ENCODE measurements around the gene VSIG10. TPM values are rescaled to one million over a fixed set of nuclear protein-coding genes. Genes with fewer than 3 reads are reported as not detected.
"Not testable (repeated sequence)": the region's sequence is repeated elsewhere in the genome, so short reads cannot be mapped to it uniquely, and the experiment has no call there.

Gene VSIG10
- total RNA-seq, 1 donor from 2014 or later = 5.3 TPM

DNA sequence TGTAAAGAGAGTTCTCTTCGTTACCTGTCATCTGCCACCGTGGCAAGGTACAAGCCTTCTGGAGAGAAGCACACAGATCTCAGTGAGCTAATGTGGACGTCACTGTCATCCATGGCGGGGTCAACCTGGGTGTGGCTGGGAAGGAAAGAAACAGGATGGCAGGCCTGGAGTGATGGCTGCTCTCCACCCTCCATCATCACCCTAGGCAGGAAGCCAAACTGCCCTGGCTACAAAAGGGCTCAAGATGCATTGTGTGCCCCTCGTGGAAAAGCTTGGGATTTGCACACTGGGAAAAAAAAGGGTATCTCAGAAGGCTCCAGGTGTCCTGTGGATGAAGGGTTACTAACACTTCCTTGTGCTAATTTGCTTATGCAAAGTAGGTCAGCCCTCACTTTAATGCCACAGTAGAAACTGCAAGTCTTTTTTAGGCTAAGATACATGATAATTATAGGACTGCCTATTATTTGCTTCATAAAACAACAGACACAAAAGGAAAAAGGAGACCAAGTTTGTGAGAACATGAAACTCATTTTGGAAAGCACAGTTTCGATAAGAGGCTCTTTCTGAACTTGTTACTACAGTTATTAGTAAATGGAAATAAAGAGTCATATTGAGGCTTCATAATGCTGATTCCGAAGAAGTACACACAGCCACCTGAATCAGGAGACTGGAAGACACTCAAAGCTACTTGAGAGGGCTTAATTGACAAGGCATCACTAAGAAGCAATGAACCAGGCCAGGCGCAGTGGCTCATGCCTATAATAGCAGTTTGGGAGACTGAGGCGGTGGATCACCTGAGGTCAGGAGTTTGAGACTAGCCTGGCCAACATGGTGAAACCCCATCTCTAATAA is 68.4 kb downstream of the VSIG10 start:
- DNase-seq (ENCODE audit: low read depth) = peak; percentile 33

DNA sequence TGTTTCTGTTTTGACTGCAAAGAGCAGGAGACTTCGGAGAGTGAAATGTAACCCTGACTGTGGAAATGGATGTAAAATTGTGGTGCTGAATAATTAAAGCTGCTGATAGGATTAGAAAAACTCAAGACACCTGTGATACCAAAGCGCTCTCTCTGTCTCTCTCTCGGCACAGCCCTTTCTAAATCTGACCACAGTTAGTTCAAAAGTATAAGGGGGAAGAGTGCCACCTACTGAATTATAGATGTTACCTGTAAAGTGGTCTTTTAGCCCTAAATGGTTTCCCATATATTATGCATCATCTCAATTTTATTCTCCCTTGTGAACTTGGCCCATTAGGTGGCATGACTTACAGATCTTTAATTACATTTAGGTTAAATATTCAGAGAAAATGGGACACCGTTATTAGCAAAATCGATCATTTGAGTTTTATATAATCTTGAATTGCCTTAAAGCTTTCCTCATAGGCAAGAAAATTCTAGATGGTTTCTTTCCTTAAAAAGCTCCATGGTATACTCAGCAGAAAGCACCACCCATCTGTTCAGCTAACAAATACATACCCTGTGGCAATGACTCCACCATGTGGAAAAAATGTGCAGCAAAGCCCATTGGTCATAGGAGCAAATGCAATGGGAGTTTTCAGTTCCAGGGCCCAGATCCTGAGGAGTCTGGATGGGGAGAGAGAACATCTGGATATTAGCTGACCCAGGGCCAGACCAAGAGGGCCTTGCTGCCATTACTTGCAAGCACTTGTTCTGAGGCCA is 69.2 kb downstream of the VSIG10 start:
- peak; percentile 36 for DNase-seq (ENCODE audit: low read depth)

DNA sequence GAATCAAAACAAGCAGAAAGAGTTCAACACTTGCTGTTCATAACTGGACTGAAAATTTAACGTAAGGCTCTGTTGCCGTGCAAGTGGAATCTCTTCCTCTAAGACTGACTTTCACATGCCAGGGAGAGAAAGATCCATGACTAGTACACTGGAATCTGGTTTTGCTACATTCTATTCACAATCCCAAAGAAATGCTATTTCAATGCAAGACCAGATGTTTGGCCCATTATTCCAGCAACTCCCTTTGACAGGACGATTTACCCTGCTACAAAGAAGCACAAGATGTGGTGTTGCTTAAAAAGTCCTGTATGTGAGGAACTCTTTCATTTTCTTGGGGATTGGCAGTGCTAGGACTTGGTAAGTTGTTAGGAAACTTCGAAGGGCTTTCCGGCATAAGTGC is 69.9 kb downstream of the VSIG10 start:
- no peak for DNase-seq (ENCODE audit: low read depth)

DNA sequence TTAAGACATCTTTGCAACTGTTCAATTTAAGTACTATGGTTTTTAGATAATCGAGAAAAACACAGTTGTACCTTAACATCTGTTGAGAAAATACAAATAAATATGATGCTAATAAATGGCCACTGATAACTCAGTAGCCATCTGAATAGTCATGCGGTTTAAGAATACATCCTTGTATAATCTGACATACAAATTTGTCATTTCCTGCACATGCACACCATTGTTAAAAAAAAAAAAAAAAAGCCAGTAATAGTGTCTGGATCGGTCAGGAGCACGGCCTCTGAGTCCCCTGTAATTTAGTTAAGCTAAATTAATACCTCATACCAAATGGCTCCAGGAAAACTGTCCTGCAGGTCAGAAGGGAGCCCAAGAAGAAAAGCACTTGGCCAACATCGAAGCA is 70.5 kb downstream of the VSIG10 start:
- DNase-seq (ENCODE audit: low read depth) = no peak

DNA sequence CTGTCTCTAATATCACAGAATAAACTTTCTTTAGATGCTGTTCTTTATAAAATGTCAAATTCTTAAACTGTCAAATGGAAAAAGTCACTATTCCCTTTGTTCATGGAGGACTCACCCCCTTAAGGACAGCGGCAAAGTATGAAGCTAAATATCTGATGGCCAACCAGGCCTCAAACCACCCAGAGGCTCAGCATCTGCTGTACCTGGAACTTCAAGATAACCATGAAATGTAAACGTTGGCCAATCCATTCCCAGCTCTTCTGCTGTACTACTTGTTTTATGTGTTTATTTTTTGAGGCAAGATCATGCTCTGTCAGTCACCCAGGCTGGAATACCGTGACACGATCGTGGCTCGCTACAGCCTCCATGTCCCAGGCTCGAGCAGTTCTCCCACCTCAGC is 71.6 kb downstream of the VSIG10 start:
- no peak for DNase-seq (ENCODE audit: low read depth)

DNA sequence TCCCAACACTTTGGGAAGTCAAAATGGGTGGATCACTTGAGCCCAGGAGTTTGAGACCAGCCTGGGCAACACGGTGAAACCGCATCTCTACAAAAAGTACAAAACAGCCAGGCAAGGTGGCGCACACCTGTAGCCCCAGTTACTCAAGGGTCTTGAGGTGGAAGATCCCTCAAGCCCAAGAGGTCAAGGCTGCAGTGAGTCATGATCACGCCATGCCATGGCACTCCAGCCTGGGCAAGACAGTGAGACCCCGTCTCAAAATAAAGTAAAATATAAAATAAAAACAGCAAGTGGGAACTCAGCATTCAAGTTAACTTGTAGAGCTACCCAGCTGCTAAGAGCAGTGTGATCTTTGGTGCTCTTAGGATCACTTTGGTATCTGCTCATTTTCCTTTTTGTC is 74.6 kb downstream of the VSIG10 start:
- no peak for DNase-seq (ENCODE audit: low read depth)

DNA sequence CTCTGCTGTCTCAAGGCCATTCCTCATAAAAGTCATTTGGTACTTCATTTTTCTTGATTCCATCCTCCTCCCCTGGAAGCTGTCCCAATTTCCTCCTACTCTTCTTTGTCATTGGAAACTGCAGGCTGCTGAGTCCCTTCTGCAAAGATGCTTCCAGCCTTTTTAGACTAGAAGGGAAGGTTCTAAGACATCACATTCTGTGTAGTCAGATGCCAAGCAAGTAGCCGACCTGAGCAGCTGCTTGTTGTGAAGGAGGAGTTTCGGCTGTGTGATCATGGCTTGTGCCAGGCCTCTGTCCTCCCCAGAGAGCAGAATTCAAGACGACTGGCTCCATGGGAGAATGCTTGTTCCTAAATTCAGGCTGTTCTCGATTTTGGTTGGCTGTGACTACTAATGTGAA is 78.6 kb downstream of the VSIG10 start:
- DNase-seq (ENCODE audit: low read depth) = no peak

DNA sequence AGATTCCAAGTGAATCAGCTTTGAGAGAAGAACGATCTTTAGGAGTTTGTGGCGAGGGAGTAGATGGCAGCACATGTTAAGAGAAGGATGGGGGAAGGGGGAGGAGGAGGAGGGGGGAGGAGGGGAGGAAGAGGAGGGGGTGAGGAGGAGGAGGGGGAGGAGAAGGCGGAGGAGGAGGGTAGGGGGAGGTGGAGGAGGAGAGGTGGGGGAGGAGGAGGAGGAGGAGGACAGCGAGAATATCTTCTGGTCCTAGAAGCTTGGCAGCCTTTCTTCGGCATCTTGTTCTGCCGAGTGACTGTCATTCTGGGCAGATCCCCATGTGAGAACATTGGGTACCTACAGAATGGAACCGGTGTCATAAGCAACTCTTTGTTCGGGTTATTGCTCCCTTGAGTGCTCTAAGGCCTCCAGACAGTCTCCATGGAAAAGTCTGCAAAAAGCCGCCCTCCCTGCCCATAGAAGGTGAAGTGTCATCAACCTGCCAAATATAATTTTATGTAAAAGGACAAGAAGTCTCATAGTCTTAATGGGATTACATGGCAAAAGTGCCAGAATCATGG is 80.4 kb downstream of the VSIG10 start:
- no peak for DNase-seq (ENCODE audit: low read depth)

DNA sequence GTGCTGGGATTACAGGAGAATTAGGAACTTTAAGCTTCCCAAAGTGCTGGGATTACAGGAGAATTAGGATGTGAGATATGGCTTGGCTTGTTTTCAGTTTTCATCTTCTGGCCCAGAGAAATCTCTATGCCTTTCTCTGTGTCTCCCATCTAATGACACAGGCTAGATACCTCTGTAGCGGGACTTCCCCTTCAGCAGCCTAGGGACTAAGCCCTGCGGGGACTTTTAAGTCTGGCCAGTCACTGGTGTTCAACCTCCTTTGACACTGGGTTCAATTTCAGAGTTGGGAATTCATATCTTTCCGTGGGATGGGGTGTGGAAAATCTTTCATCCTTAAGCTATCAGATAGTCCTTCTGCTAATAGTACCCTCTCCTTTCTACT is 81.1 kb downstream of the VSIG10 start:
- DNase-seq (ENCODE audit: low read depth) = no peak

DNA sequence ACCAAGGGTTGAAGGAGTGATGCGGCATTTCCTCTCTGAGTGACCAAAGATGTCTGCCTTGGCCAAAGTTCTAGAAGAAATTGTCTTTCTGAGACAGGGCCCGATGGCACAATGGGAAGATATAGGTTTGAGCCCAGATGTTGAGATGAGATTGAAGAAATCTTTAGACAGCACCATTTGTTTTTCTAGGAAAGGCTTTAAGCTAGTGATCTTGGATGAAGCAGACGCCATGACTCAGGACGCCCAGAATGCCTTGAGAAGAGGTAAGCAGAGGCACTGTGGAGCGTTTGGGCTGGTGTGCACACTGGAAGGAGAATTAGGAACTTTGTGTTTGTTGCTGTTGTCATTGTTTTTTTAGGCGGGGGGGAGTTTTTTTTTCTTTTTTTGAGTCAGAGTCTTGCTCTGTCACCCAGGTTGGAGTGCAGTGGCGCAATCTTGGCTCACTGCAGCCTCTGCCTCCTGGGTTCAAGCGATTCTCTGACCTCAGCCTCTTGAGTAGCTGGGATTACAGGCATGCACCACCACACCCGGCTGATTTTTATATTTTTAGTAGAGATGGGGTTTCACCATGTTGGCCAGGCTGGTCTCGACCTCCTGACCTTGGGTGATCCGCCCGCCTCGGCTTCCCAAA is 81.6 kb downstream of the VSIG10 start:
- DNase-seq (ENCODE audit: low read depth) = not testable (repeated sequence)

DNA sequence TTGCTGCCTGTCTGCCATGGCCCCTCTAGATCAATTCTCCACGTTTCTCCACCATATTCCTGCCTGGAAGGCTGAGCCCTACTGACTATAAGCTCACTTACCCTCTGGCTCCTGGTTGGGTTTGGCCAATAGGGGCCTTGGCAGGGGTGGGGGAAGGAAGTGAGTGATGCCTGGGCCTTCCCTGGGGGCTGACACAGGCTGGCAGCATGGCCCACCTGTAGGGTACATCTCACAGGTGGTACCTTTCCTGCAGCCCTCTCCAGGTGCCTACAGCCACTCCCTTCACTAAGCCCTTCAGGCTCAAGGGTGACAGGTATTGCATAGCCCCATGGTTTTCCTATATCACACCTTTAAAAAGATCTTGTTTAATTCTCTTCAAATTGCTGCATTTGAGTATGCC is 83.8 kb downstream of the VSIG10 start:
- no peak for DNase-seq (ENCODE audit: low read depth)

DNA sequence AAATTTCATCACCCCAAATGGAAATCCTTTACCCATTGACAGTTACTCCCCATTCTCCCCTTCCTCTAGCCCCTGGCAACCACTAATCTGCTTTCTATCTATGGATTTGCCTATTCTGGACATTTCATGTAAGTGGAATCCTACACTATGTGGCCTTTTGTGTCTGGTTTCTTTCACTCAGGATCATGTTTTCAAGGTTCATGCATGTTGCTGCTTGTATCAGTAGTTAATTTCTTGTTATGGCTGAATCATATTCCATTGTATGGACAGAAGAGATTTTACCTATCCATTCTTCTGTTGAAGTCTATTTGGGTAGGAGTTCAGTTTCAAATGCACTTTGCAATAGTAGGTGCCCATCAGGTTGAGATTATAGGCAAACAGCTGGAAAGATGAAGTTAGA is 85.9 kb downstream of the VSIG10 start:
- no peak for DNase-seq (ENCODE audit: low read depth)

DNA sequence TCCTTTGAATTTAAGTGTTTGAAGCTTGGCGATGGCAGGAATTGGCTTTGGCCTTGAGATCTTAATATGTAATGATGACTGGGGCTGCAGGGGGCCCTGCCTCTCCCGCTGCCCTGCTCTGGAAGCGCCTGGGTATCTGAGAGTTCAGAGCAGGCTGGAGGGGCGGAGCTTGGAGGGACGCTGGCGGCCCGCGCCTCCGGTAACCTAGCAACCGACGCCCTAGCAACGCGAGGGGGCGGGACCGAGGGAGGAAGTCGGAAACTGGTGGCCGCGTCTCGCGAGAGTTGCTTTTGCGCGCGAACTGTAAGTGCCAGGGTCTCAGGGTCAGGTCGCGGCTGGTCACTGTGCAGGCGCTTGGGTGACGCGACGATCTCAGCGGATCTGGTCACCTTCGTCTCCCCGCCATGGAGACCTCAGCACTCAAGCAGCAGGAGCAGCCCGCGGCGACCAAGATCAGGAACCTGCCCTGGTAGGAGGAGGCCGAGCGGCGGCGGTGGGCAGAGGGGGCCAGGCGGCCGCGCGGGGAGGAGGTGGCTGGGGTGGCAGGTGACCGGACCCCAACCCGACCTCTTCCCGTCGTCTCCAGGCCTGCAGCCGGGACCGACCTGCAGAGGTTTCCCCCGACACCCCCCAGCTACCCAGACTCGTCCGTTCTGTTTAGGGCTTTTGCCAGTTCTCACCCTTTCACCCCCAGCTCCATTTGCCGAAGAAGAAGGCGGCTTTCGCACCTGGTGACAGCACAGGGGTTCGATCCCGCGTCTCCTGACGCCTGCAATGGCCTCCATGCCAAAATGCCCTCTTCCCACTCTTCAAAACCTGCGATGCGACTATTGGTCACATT is 87.2 kb downstream of the VSIG10 start, which contains the start of gene RFC5:
RFC5 (plus strand) TSS at position 280 of the 841 bp plus-strand sequence; CDS start at position 405, 125 bp downstream.
- peak; percentile 98 for DNase-seq (ENCODE audit: low read depth)

DNA sequence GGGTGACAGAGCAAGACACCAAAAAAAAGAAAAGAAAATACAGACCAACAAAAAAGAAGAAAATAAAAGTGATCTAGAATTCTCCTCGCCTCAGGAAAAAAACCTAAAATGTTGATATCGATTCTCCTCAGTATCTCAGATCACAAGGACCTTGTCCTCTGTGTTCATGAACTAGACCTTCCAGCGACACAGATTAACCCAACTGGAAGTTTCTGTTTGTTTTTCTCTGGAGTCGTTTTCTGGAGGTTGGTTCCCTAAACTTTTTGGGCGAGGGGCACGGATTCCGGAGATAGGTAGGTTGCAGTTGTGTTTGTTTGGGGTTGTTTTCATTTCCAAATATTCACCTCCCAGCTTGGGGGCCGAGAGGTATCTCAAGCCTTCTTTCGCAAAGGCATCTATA is 87.9 kb downstream of the VSIG10 start:
- peak; percentile 2 for DNase-seq (ENCODE audit: low read depth)

DNA sequence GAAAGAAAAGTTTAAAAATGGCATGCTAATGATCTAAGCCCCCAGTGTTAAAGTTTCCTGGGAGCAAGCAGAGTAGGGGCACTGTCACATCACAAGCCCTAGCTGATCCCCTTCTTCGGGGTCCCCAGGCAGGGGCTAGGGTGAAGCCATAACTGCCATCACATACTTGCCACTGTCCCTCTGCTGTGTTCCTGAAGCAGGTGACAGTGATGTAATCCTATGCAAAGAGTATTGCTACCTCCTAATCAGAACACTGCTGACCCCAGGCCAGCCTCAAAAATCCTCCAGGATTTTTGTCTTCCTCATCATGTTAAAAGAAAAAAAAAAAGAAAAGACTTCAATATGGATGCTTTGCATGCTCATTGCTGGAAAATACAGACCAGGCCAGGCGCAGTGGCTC is 88.5 kb downstream of the VSIG10 start:
- no peak for DNase-seq (ENCODE audit: low read depth)

Other genes starting within 250 kb of the VSIG10 start
- not detected in 2 replicates for gene KSR2, start 135.0 kb downstream of the VSIG10 start, total RNA-seq
- 7.1 and 8.2 TPM in 2 replicates for gene RFC5, start 87.3 kb downstream of the VSIG10 start, total RNA-seq
- 145 and 207 TPM in 2 replicates for gene WSB2, start 42.8 kb downstream of the VSIG10 start, total RNA-seq
- 315 and 316 TPM in 2 replicates for gene PEBP1, start 32.1 kb upstream of the VSIG10 start, total RNA-seq

Data from myocyte (in vitro differentiated cells).